Body of pancreas (tissue), 4 donors: ENCODE data around the gene PIGZ. TPM values are rescaled to one million over a fixed set of nuclear protein-coding genes. Genes with fewer than 3 reads are reported as not detected.

Experiments
- ATAC-seq: fragments of 150-250 bp; one replicate; pipeline ENCODE4 v1.9.1; 2016
- DNase-seq, 4 donors: peaks; one replicate each; pipeline ENCODE4 v3.0.0-alpha.2; 2019
- H3K27ac ChIP-seq, 4 donors: fragments of 200-600 bp; sonication (generic); 1 replicate in 3 of 4; 2 replicates in 1 of 4; pipeline versions ENCODE4 v1.5.1 to v1.6.1; 2016 to 2019; ENCODE audit warnings: mild to moderate bottlenecking in 1 of 4, mixed read lengths in 1 of 4, moderate library complexity in 1 of 4
- H3K27me3 ChIP-seq, 2 donors: fragments of 200-600 bp; sonication (generic); one replicate each; pipeline ENCODE4 v1.6.0; 2016; ENCODE audit warnings: mild to moderate bottlenecking in 1 of 2
- H3K36me3 ChIP-seq, 2 donors: fragments of 200-600 bp; sonication (generic); replicated peaks in 1 of 2; 2 replicates each; pipeline ENCODE4 v1.5.1; 2016; ENCODE audit warnings: low read depth in 2 of 2; ENCODE audit not compliant: insufficient read depth in 1 of 2
- H3K4me1 ChIP-seq: fragments of 200-600 bp; sonication (generic); one replicate; pipeline ENCODE4 v1.6.0; 2016
- H3K4me3 ChIP-seq, 2 donors: fragments of 200-600 bp; sonication (generic); 1 replicate in 1 of 2; 2 replicates in 1 of 2; pipeline ENCODE4 v1.5.1; 2016 to 2019
- H3K9me3 ChIP-seq, 3 donors: fragments of 200-600 bp; sonication (generic); 1 replicate in 2 of 3; 2 replicates in 1 of 3; pipeline ENCODE4 v1.5.1; 2016
- CTCF ChIP-seq, 7 experiments: fragments of 450-650 bp in 4 of 7; fragments of 200-600 bp in 3 of 7; sonication (generic) in 3 of 7; IDR thresholded peaks; one replicate each; pipeline ENCODE4 v1.5.1; 2016 to 2019; ENCODE audit warnings: antibody characterized with exemption in 7 of 7
- POLR2A ChIP-seq, 3 donors: fragments of 450-650 bp; IDR thresholded peaks; one replicate each; pipeline ENCODE4 v1.6.1; 2016; ENCODE audit warnings: antibody characterized with exemption in 3 of 3, mild to moderate bottlenecking in 2 of 3
- WGBS, 2 donors: methylation state at CpG; one replicate each; pipeline ENCODE4 v1.1.5; 2017; 5-methylcytosine and 5-hydroxymethylcytosine counted together
- intact Hi-C: fragments of 100-400 bp; cut with DNase I; formaldehyde crosslinking; loops from one replicate; pipeline ENCODE4 v1.15.1; 2023
- total RNA-seq, 2 donors: library from RNA; depleted of rRNA; stranded (reverse); fragments of >200 nt; gene quantifications; one replicate each; pipeline ENCODE4 v1.1.0, GENCODE V29; 2016

Gene PIGZ
- total RNA-seq, 2 donors from 2014 or later: 1.0 to 1.3 TPM

- Histone ChIP-seq H3K27me3 (no peaks in the 10 kb centered on the region), H3K4me1 (peaks cover 17% of the 10 kb centered on the region), H3K4me3 (no peak overlapping the region), H3K9me3 (no peaks in the 10 kb centered on the region), H3K27ac (no peak overlapping the region), H3K36me3 (no peaks in the 10 kb centered on the region)
- no peak for DNase-seq
- TF ChIP-seq CTCF (IDR thresholded peaks at IDR 0.05) (no peak), POLR2A (IDR thresholded peaks at IDR 0.05) (no peak)
- 77 to 81% methylated on average over 15 of the region's 15 CpGs for WGBS, 2 donors
- ATAC-seq: no peak
- intact Hi-C loops: no loop called here
Measured at GRCh38 chr3:196970547-196971093, 2.0 kb upstream of the PIGZ start.

GRCh38 chr3:196969660-196970546 lies 1.3 kb upstream of the PIGZ start:
- WGBS, 2 donors: 8 to 20% methylated on average over 37 to 74 of the region's 100 CpGs
- TF ChIP-seq POLR2A (IDR thresholded peaks at IDR 0.05) (no peak), CTCF (IDR thresholded peaks at IDR 0.05) (peak; percentile 16 to 98 (median 89))
- Histone ChIP-seq H3K4me3 (peak overlapping the region; percentile 56 to 65), H3K4me1 (peaks cover 17% of the 10 kb centered on the region), H3K36me3 (no peaks in the 10 kb centered on the region), H3K9me3 (no peaks in the 10 kb centered on the region), H3K27me3 (no peaks in the 10 kb centered on the region), H3K27ac (peak overlapping the region in 3 of 4 donors; percentile 34 to 71 (median 40))
- DNase-seq: peak; percentile 43 to 68 (median 62)
- intact Hi-C loops: no loop called here
- ATAC-seq: peak; percentile 86

GRCh38 chr3:196969134-196969659 lies 564 bp upstream of the PIGZ start:
- peak in 1 of 4 donors; percentile 22 for DNase-seq
- no peaks in the 10 kb centered on the region for H3K27me3 ChIP-seq
- peak; percentile 36 for ATAC-seq
- no peaks in the 10 kb centered on the region for H3K9me3 ChIP-seq
- H3K4me1 ChIP-seq: peaks cover 17% of the 10 kb centered on the region
- peak overlapping the region in 3 of 4 donors; percentile 34 to 71 (median 40) for H3K27ac ChIP-seq
- 0% methylated on average over 61 of the region's 72 CpGs; no CpG with 5 or more reads in 1 of the 2 donors for WGBS, 2 donors
- intact Hi-C loops: no loop called here
- TF ChIP-seq POLR2A (IDR thresholded peaks at IDR 0.05): no peak
- no peak for TF ChIP-seq CTCF (IDR thresholded peaks at IDR 0.05)
- H3K4me3 ChIP-seq: peak overlapping the region; percentile 56 to 65
- H3K36me3 ChIP-seq: no peaks in the 10 kb centered on the region

GRCh38 chr3:196967412-196968232 lies 1.0 kb downstream of the PIGZ start:
- H3K27ac ChIP-seq: no peak overlapping the region
- DNase-seq: no peak

More at GRCh38 chr3:196967412-196968232, 1.0 kb downstream of the PIGZ start:
- no peak for ATAC-seq
- intact Hi-C loops: no loop called here
- no peak for TF ChIP-seq CTCF (IDR thresholded peaks at IDR 0.05)
- no peak for TF ChIP-seq POLR2A (IDR thresholded peaks at IDR 0.05)
- no peaks in the 10 kb centered on the region for H3K27me3 ChIP-seq
- H3K9me3 ChIP-seq: no peaks in the 10 kb centered on the region
- H3K4me3 ChIP-seq: peak overlapping the region; percentile 51 to 76
- peaks cover 17% of the 10 kb centered on the region for H3K4me1 ChIP-seq
- no peaks in the 10 kb centered on the region for H3K36me3 ChIP-seq
- WGBS, 2 donors: 67 to 85% methylated on average over 29 to 35 of the region's 35 CpGs
